DMS 273 (cell line): ENCODE results near the gene ADAMTS12.

Source experiments
- DNase-seq: peaks from one replicate; lab custom pipeline; 2025; ENCODE audit not compliant: unreplicated experiment; lab: John Stamatoyannopoulos, UW

The ADAMTS12 gene, protein sequence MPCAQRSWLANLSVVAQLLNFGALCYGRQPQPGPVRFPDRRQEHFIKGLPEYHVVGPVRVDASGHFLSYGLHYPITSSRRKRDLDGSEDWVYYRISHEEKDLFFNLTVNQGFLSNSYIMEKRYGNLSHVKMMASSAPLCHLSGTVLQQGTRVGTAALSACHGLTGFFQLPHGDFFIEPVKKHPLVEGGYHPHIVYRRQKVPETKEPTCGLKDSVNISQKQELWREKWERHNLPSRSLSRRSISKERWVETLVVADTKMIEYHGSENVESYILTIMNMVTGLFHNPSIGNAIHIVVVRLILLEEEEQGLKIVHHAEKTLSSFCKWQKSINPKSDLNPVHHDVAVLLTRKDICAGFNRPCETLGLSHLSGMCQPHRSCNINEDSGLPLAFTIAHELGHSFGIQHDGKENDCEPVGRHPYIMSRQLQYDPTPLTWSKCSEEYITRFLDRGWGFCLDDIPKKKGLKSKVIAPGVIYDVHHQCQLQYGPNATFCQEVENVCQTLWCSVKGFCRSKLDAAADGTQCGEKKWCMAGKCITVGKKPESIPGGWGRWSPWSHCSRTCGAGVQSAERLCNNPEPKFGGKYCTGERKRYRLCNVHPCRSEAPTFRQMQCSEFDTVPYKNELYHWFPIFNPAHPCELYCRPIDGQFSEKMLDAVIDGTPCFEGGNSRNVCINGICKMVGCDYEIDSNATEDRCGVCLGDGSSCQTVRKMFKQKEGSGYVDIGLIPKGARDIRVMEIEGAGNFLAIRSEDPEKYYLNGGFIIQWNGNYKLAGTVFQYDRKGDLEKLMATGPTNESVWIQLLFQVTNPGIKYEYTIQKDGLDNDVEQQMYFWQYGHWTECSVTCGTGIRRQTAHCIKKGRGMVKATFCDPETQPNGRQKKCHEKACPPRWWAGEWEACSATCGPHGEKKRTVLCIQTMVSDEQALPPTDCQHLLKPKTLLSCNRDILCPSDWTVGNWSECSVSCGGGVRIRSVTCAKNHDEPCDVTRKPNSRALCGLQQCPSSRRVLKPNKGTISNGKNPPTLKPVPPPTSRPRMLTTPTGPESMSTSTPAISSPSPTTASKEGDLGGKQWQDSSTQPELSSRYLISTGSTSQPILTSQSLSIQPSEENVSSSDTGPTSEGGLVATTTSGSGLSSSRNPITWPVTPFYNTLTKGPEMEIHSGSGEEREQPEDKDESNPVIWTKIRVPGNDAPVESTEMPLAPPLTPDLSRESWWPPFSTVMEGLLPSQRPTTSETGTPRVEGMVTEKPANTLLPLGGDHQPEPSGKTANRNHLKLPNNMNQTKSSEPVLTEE (N-terminal part only)

GRCh38 chr5:33891788-33892619 lies at the start of gene ADAMTS12:
ADAMTS12 (minus strand) TSS chr5:33891990; CDS start chr5:33891856, 134 bp downstream.
- DNase-seq: no peak

- no peak for DNase-seq
Observed at GRCh38 chr5:33941090-33941489, 49.3 kb upstream of the ADAMTS12 start.

- no peak for DNase-seq
Observed at GRCh38 chr5:33939556-33940262, 47.9 kb upstream of the ADAMTS12 start.

- DNase-seq: no peak
Observed at GRCh38 chr5:33938881-33939280, 47.1 kb upstream of the ADAMTS12 start.

DNA sequence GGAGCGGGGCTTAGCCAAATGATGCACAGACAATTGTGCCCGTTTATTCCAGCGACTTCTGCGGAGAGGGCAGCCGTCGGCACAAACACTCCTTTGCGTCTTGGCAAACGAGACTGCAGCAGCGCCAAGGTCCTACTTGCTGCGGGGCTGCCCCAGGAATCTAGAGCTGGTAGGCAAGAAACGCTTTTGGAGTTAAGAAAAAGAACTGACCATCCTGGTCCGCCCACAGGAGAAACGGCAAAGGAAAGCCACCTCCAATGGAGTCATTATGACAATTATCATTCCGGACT lies 46.7 kb upstream of the ADAMTS12 start:
- DNase-seq: no peak

DNA sequence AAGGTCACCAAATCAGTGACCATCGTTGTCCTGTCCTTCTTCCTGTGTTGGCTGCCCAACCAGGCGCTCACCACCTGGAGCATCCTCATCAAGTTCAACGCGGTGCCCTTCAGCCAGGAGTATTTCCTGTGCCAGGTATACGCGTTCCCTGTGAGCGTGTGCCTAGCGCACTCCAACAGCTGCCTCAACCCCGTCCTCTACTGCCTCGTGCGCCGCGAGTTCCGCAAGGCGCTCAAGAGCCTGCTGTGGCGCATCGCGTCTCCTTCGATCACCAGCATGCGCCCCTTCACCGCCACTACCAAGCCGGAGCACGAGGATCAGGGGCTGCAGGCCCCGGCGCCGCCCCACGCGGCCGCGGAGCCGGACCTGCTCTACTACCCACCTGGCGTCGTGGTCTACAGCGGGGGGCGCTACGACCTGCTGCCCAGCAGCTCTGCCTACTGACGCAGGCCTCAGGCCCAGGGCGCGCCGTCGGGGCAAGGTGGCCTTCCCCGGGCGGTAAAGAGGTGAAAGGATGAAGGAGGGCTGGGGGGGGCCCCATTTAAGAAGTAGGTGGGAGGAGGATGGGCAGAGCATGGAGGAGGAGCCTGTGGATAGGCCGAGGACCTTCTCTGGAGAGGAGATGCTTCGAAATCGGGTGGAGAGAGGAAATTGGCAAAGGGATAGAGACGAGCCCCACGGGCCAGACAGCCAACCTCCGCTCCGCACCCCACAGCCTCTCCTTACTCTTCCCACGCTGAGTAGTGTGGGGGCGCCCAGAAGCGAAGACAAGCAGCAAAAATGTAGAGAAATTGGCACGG lies 46.1 kb upstream of the ADAMTS12 start:
- DNase-seq: no peak

DNA sequence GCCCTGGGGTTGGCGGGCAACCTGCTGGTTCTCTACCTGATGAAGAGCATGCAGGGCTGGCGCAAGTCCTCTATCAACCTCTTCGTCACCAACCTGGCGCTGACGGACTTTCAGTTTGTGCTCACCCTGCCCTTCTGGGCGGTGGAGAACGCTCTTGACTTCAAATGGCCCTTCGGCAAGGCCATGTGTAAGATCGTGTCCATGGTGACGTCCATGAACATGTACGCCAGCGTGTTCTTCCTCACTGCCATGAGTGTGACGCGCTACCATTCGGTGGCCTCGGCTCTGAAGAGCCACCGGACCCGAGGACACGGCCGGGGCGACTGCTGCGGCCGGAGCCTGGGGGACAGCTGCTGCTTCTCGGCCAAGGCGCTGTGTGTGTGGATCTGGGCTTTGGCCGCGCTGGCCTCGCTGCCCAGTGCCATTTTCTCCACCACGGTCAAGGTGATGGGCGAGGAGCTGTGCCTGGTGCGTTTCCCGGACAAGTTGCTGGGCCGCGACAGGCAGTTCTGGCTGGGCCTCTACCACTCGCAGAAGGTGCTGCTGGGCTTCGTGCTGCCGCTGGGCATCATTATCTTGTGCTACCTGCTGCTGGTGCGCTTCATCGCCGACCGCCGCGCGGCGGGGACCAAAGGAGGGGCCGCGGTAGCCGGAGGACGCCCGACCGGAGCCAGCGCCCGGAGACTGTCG lies 45.4 kb upstream of the ADAMTS12 start:
- DNase-seq: no peak

- peak; percentile 37 for DNase-seq
Observed at GRCh38 chr5:33936381-33937016, 44.7 kb upstream of the ADAMTS12 start, which contains the start of gene RXFP3. RXFP3 (plus strand) TSS chr5:33936386; CDS start chr5:33936741, 355 bp downstream.

DNA sequence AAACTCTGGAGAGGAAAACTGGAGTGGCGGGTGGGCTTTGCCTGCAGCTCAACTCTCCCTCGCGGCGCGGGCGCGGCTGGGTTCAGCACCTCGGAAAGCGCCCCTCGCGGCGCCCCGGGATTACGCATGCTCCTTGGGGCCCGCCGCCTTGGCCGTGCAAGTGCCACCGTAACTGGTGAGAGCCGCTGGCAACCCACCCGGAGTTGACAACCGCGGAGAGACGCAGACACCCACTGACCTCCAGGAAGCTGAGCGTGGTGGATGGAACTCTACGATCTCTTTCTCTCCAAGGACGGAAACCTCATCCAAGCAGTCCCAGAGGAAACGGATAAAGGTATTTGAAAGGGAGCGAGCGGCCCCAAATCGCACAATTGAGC lies 44.2 kb upstream of the ADAMTS12 start:
- peak; percentile 80 for DNase-seq

- no peak for DNase-seq
Observed at GRCh38 chr5:33934176-33934575, 42.4 kb upstream of the ADAMTS12 start.

- DNase-seq: no peak
Observed at GRCh38 chr5:33933723-33934169, 42.0 kb upstream of the ADAMTS12 start.

- no peak for DNase-seq
Observed at GRCh38 chr5:33931136-33931535, 39.3 kb upstream of the ADAMTS12 start.

GRCh38 chr5:33929925-33930690 lies 38.3 kb upstream of the ADAMTS12 start:
- no peak for DNase-seq

GRCh38 chr5:33928283-33928682 lies 36.5 kb upstream of the ADAMTS12 start:
- no peak for DNase-seq

DNA sequence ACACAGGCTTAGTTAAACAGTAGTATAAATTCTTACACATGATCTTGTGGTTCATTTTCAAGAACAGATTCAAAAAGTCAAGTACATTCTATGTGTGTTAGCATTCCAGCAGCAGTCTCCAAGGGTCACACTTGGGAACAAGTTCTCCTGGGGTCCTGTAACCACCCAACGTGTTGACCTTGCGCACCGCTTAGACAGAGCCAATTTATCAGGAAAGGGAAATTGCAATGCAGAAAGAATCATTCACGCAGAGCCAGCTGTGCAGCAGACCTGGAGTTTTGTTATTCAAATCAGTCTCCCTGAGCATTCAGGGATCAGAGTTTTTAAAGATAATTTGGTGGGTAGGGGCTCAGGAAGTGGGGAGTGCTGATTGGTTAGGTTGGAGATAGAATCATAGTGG lies 35.9 kb upstream of the ADAMTS12 start:
- no peak for DNase-seq

DNA sequence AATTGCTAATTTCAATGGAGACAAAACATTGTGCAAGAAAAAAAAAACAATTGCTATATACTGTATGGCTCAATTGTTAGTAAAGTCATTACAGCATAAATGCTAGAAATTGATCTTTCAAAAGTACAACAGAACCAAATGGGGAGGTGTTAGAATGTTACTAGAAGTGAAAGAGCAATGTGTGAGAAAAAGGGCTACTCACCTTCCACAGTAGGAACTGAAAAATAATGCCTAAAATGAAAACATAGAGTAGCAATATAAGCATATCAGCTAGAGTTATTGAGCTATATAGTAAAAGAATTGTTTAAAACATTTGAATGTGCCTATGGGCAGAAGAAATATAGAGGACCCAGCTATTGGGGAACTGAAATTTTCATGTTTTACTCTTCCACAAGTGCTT lies 33.5 kb upstream of the ADAMTS12 start:
- no peak for DNase-seq

- DNase-seq: no peak
Observed at GRCh38 chr5:33921002-33921401, 29.2 kb upstream of the ADAMTS12 start.
